HS-27A (cell line): ENCODE results near the gene MEIS2.
"Not testable (repeated sequence)": the region's sequence is repeated elsewhere in the genome, so short reads cannot be mapped to it uniquely, and the experiment has no call there.

Experiments
- DNase-seq: peaks from one replicate; pipeline ENCODE4 v3.0.0-alpha.2; 2012; ENCODE audit warnings: low read depth, missing footprints

Gene MEIS2

DNA sequence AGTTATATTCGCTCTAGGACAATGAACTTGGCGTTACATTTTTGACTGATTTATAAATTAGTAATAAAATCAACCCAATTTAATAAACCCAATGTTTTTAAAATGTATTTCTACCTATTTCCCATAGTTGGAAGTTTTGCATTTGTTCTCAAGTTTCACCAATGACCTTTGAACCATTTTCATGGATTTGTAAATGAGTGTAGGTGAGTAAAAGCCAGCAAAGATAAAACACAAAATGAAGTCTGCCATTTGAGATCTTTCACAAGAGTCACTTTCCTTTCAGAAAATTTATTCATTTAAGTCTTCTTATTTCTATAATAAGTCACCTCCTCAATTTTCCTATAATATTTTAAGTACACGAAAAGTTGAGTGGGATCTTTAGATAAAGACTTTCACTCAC, 92.1 kb downstream of the MEIS2 start:
- no peak for DNase-seq

GRCh38 chr15:37007301-37007700, 93.0 kb downstream of the MEIS2 start:
- no peak for DNase-seq

DNA sequence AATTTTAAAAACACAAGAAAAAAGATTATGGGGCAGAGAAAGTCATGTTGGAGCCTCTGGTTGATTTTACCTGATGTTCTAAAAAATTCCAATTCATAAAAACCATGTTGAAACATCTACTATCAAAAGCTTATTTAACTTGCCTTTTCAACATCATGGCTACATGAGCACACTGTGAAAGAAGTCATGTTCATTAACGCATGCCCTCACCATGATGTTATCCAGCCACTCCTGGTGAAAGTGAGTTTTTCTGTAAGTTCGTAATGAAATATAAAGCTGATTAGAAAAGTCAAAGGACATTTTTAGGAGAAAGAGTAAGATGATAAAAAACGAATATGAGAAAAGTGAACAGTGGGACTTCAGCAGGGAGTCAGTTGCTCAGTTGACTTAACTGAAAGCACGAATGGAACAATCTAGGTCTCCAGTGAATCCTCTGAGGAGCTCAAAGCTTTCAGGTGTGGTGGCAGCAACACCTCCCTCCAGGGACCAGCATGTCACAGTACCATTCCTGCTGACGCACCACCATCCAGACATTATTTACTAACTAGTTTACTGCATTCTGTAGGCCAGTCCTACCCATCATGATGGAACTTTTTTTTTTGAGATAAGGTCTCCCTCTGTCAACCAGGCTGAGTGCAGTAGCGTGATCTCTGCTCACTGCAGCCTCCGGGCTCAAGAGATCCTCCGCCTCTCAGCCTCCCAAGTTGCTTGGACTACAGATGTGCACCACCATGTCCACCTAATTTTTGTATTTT, 95.2 kb downstream of the MEIS2 start:
- no peak for DNase-seq

DNA sequence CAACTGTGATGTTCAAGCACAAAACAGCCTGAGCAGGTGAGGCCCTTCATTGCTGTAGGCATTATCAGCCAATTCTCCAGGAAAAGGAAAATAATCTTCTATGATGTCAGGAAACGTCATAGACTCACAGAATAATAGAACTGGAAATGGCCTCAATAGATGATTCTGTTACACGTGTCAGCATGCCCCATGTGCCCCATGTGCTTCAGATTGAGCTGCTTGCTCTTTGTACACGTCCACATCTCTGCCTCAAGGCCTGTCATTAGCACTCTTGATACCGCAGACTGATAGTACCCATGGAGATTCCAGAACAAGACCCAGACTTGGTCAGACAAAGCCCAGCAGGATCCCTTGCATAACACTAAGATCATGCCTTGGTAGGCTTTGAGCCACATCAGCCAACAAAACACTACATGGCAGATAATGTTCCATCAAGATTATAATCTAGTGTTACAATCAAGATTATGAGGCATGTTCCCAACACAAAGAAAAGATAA, 95.9 kb downstream of the MEIS2 start:
- DNase-seq: no peak

GRCh38 chr15:37002041-37002672, 98.2 kb downstream of the MEIS2 start:
- no peak for DNase-seq

DNA sequence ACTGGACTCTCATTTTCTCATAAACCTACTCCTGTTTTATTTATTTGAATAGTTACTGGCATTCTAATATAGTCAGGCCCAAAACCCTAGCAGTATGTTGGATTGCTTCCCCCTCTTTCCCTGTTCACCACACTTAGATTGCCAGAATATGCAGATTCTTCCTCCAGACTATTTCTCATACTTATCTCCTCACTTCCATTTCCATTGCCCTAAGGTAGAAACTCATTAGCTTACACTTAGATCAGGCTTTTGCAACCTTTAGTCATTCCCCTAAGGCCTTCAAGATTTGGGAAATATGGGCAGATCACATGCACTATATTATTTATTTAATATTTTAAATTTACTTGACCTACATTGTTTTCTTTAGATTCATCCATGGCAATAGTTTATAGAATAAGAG, 98.9 kb downstream of the MEIS2 start:
- no peak for DNase-seq

GRCh38 chr15:36999778-37000177, 100.6 kb downstream of the MEIS2 start:
- no peak for DNase-seq

- no peak for DNase-seq
Observed at GRCh38 chr15:36996538-36997181, 103.7 kb downstream of the MEIS2 start.

DNA sequence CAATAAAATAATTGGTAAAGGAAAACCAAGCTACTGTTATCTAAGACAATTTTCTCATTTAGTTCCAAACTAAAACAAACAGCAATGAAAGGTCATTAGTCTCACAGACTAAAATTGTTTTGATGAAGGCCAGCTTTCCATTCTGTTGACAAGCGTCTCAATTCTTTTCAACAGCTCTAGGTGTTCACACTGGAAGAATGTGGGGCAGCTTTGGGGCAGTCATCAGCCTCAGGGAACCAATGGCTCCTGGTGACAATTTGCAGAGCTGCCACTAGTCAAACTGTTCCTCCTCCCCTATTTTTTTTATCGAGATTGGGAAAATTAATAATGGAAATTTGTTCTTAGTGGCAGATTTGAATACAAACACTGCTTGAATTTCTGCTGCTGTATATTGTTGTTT, 104.2 kb downstream of the MEIS2 start:
- DNase-seq: no peak

DNA sequence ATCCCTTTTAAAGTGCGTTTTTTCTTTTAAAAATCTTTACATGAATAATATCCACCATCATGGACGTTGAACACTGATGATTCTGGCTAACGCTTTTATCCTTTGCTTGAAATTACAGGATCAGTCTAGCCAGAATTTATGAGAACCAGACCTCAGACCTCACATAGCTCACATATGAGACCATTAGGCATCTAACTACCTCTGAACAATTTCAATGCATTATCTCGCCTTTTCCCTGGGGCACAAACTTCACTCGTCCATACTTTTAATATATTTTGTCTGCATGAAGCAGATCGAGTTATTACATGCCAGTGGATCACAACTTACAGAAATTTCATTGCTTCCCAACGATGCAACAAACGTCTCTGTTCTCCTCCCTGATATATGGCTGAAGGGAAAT, 105.6 kb downstream of the MEIS2 start:
- DNase-seq: no peak

GRCh38 chr15:36992454-36992853, 107.9 kb downstream of the MEIS2 start:
- no peak for DNase-seq

DNA sequence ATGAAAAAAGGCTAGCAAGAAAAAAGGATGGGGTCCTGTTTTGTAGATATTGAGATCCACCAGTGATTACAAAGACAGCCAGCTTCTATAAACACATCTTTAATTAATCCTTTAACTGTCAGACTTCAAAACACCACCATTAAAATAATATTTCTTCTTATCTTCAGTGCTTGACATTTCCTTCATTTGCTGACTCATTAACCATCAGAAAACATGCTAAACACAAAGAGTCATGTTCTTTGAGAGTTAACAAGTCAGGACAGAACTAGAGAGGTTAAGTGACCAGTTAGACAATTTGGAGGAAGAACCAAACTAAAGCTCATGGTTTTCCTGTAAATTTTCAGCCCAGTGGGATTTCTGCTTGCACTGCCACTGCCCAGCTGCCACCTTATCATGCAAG, 111.4 kb downstream of the MEIS2 start:
- DNase-seq: no peak

- DNase-seq: no peak
Observed at GRCh38 chr15:36982430-36982829, 117.9 kb downstream of the MEIS2 start.

GRCh38 chr15:36980281-36980680, 120.1 kb downstream of the MEIS2 start:
- not testable (repeated sequence) for DNase-seq

- DNase-seq: no peak
Observed at GRCh38 chr15:36978625-36979024, 121.7 kb downstream of the MEIS2 start.

- no peak for DNase-seq
Observed at GRCh38 chr15:36978126-36978525, 122.2 kb downstream of the MEIS2 start.

DNA sequence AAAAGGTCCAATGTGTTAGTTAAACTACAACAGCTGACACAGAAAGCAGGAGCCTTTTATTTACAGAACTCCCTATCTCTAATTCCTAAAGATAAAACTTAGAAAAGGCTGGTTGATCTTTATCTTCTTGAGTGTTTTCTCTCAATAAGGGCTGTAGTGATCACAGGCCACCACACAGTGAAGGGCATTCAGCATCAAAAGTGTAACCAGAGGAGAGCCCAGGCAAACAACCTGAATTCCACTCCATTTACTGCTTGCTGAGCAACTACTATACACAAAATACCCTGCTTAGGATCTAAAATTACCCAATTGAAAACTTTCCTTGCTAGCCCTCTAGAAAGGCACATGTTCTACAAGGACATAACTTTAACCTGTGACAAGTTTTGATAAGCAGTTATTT, 122.7 kb downstream of the MEIS2 start:
- no peak for DNase-seq

- no peak for DNase-seq
Observed at GRCh38 chr15:36972704-36973103, 127.6 kb downstream of the MEIS2 start.

- DNase-seq: no peak
Observed at GRCh38 chr15:36970522-36970921, 129.8 kb downstream of the MEIS2 start.

- no peak for DNase-seq
Observed at GRCh38 chr15:36967929-36968328, 132.4 kb downstream of the MEIS2 start.

DNA sequence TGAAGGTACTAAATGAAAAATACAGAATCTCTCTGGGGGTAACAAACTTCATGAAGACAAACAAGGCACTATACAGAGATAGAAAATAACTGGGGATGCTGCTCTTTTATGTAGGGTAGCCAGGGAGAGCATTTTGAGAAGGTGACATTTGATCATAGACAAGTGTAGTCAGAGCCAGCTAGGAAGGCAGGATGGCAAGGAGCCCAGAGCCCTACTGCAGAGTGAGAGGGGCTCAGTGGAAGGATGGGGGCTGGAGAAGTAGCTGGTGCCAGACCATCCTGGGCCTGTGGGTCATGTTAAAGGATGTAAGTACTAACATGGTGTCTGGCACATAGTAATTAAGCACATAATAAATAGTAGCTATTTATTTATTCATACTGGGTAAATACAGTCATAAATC, 133.6 kb downstream of the MEIS2 start:
- no peak for DNase-seq

DNA sequence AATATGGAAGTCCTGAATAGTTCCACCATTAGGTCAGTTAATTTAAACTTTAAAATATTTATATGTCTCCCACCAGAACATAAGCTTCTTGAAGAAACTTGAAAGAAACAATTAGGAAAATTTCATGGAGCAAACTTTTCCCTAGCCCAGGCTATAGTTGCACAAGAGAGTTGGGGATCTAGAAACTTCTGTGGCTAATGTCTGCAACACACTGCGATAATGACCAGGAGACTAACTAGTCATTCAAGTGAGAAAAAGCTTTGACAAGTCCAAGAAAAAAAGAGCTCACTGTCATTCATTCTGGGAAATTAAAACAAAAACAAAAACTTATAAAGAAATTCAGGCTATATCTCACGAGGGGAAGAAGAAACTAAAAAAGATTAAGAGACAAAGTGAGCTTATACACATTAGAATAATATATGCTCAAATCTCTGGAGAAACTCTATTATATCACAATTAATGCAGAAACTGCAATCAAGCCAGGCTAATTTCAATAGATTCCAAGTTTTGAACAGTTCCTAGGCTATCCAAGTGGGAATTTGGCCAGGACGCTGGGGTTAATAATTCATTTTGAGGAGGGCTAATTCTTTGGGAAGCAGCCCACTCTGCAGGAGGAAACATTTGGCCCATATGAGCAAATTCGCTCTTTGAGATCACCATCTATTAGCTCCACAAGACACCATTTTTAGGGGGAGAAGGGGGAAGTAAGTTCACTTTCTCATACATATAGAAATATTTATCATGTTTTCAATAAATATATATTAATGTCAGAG, 134.6 kb downstream of the MEIS2 start:
- DNase-seq: no peak
